ENCODE results near the gene ENOSF1. TPM values are rescaled to one million over a fixed set of nuclear protein-coding genes. Genes with fewer than 3 reads are reported as not detected.
"Not testable (repeated sequence)": the region's sequence is repeated elsewhere in the genome, so short reads cannot be mapped to it uniquely, and the experiment has no call there.

The ENOSF1 gene, protein sequence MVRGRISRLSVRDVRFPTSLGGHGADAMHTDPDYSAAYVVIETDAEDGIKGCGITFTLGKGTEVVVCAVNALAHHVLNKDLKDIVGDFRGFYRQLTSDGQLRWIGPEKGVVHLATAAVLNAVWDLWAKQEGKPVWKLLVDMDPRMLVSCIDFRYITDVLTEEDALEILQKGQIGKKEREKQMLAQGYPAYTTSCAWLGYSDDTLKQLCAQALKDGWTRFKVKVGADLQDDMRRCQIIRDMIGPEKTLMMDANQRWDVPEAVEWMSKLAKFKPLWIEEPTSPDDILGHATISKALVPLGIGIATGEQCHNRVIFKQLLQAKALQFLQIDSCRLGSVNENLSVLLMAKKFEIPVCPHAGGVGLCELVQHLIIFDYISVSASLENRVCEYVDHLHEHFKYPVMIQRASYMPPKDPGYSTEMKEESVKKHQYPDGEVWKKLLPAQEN
- 19.5 TPM for polyA plus RNA-seq (2013, experiment 1 of 2)
- 18.9 TPM for polyA plus RNA-seq (2013, experiment 2 of 2)

DNA sequence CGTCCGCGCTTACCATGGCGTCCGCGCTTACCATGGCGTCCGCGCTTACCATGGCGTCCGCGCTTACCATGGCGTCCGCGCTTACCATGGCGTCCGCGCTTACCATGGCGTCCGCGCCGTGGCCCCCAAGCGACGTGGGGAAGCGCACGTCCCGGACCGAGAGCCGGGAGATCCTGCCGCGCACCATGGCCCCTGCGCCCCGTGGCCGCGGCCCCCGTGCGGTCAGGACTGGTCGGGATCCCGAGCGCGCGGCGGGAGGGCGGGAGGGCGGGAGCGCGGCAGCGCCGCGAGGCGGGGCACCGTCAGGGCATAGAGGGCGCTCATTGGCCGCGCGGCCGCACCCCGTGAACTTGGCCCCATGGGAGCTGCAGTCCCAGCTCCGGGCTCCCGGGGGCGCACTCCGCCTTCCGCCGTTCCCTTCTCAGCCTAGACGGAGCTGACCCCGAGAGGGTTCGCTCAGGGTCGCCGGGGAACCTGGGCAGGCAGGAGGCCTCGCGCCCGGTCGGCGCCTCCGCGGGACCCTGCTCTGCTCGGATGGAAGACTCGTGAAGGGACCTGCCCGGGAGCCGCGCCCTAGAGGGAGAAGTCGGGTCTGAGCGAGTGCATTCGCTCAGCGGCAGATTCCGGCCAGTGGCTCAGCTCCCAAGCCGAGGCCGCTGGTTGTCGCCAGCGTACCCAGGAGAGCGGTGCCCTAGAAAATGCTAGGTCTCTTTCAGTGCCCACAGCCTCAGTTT, at the start of gene ENOSF1:
TSS of gene ENOSF1 (minus strand) at position 230 of the 734 bp plus-strand sequence. CDS start at position 187, 43 bp downstream.
- Histone ChIP-seq H3K27ac (ENCODE audit: low read depth, low read length) (peak within 1 kb of the TSS; percentile 67), H3K4me3 (ENCODE audit: low read length) (peak within 1 kb of the TSS; percentile 88)

GRCh38 chr18:759864-760263, 47.4 kb upstream of the ENOSF1 start:
- H3K4ac ChIP-seq (ENCODE audit: low read depth, low read length); H2BK15ac ChIP-seq (replicated peaks; ENCODE audit: low read depth); H3K4me2 ChIP-seq (ENCODE audit: low read length); H3K27ac ChIP-seq (ENCODE audit: low read depth, low read length); H3K23ac ChIP-seq (ENCODE audit: low read length); H4K5ac ChIP-seq (ENCODE audit: low read length); H3K27me3 ChIP-seq (ENCODE audit: insufficient read depth, low read length, poor library complexity); DNase-seq; H3K56ac ChIP-seq (ENCODE audit: low read length); H3K79me1 ChIP-seq (ENCODE audit: low read length); H2AK5ac ChIP-seq (ENCODE audit: low read length); H3K4me3 ChIP-seq (ENCODE audit: low read length); H3K36me3 ChIP-seq (ENCODE audit: control insufficient read depth, insufficient read depth, low read length); H3K9ac ChIP-seq (ENCODE audit: low read length); H3K79me2 ChIP-seq (ENCODE audit: control insufficient read depth, insufficient read depth, low read length); H4K8ac ChIP-seq (ENCODE audit: low read depth, low read length); H3K18ac ChIP-seq (ENCODE audit: low read length); H2BK120ac ChIP-seq (ENCODE audit: low read depth, low read length); H2BK5ac ChIP-seq (ENCODE audit: low read length); H3K4me1 ChIP-seq (ENCODE audit: control insufficient read depth, low read depth, low read length): not testable (repeated sequence)
- WGBS (ENCODE audit: extremely low coverage, insufficient coverage, low lambda C conversion rate), result no CpG with 5 or more reads among the region's 4 CpGs

More for the DNA sequence above, at the start of gene ENOSF1:
- DNase-seq, result peak; percentile 94
- H3K56ac ChIP-seq (ENCODE audit: low read length), result peak within 1 kb of the TSS; percentile 93
- no peak within 1 kb of the TSS for H2BK15ac ChIP-seq (replicated peaks; ENCODE audit: low read depth)
- no peak within 1 kb of the TSS for H3K23ac ChIP-seq (ENCODE audit: low read length)
- H3K79me2 ChIP-seq (ENCODE audit: control insufficient read depth, insufficient read depth, low read length), result peaks cover 13% of the 10 kb centered on the region
- H2AK5ac ChIP-seq (ENCODE audit: low read length), result peak within 1 kb of the TSS; percentile 72
- H2BK120ac ChIP-seq (ENCODE audit: low read depth, low read length), result no peak within 1 kb of the TSS
- H3K27me3 ChIP-seq (ENCODE audit: insufficient read depth, low read length, poor library complexity), result no peaks in the 10 kb centered on the region
- H4K8ac ChIP-seq (ENCODE audit: low read depth, low read length), result no peak within 1 kb of the TSS
- no peak within 1 kb of the TSS for H4K5ac ChIP-seq (ENCODE audit: low read length)
- peak within 1 kb of the TSS; percentile 69 for H3K18ac ChIP-seq (ENCODE audit: low read length)
- no peaks in the 10 kb centered on the region for H3K4me1 ChIP-seq (ENCODE audit: control insufficient read depth, low read depth, low read length)
- no peak within 1 kb of the TSS for H2BK5ac ChIP-seq (ENCODE audit: low read length)
- peak within 1 kb of the TSS; percentile 93 for H3K9ac ChIP-seq (ENCODE audit: low read length)
- peaks cover 11% of the 10 kb centered on the region for H3K79me1 ChIP-seq (ENCODE audit: low read length)
- WGBS (ENCODE audit: extremely low coverage, insufficient coverage, low lambda C conversion rate), result no CpG with 5 or more reads among the region's 91 CpGs
- peak within 1 kb of the TSS; percentile 99 for H3K4me2 ChIP-seq (ENCODE audit: low read length)
- no peaks in the 10 kb centered on the region for H3K36me3 ChIP-seq (ENCODE audit: control insufficient read depth, insufficient read depth, low read length)
- H3K4ac ChIP-seq (ENCODE audit: low read depth, low read length), result no peak within 1 kb of the TSS

DNA sequence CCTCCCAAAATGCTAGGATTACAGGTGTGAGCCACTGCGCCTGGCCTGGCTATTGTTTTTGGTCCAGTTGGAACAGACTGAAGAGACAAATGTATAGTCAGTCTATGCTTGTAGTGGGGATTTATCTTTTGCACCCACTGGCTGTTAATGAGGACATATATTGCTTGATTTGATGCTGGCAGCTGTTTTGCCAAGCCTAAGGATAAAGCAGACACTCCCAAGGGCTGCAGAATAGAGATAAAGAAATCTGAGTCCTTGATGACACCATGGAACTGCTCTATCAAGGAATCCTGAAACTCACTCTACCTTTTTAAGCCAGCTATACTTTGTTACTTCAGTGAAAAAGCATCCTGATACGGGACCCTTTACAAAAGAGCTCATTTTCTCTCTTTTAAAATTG, 43.1 kb upstream of the ENOSF1 start:
- H3K4me1 ChIP-seq (ENCODE audit: control insufficient read depth, low read depth, low read length), result no peaks in the 10 kb centered on the region

DNA sequence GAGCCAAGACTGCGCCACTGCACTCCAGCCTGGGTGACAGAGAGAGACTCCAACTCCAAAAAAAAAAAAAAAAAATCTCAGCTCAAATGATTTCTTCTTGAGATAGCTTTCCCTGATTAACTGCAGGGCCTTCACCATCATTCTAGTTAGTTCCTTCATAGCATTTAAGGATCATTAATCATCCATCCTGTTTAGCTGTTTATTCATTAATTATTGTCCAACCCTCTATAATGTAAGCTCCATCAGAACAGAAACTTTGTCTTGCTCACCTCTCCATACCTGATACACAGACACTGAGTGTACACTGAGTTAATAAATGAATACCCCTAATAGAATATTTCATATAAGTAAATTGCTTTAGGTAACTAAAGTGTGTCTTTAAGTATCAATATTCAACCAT, 42.2 kb upstream of the ENOSF1 start:
- Histone ChIP-seq H3K27ac (ENCODE audit: low read depth, low read length) (no peak overlapping the region), H3K79me2 (ENCODE audit: control insufficient read depth, insufficient read depth, low read length) (no peaks in the 10 kb centered on the region), H4K5ac (ENCODE audit: low read length) (no peak overlapping the region), H3K36me3 (ENCODE audit: control insufficient read depth, insufficient read depth, low read length) (no peaks in the 10 kb centered on the region), H3K9ac (ENCODE audit: low read length) (no peak overlapping the region), H3K4me1 (ENCODE audit: control insufficient read depth, low read depth, low read length) (no peaks in the 10 kb centered on the region), H4K8ac (ENCODE audit: low read depth, low read length) (no peak overlapping the region), H3K27me3 (ENCODE audit: insufficient read depth, low read length, poor library complexity) (no peaks in the 10 kb centered on the region), H3K23ac (ENCODE audit: low read length) (no peak overlapping the region), H2BK5ac (ENCODE audit: low read length) (no peak overlapping the region), H2AK5ac (ENCODE audit: low read length) (no peak overlapping the region), H3K4ac (ENCODE audit: low read depth, low read length) (no peak overlapping the region), H3K18ac (ENCODE audit: low read length) (no peak overlapping the region), H3K4me3 (ENCODE audit: low read length) (no peak overlapping the region), H3K4me2 (ENCODE audit: low read length) (no peak overlapping the region), H3K79me1 (ENCODE audit: low read length) (peaks cover 2% of the 10 kb centered on the region), H3K56ac (ENCODE audit: low read length) (no peak overlapping the region), H2BK120ac (ENCODE audit: low read depth, low read length) (no peak overlapping the region), H2BK15ac (replicated peaks; ENCODE audit: low read depth) (no peak overlapping the region)
- WGBS (ENCODE audit: extremely low coverage, insufficient coverage, low lambda C conversion rate), result no CpG with 5 or more reads among the region's 1 CpG
- no peak for DNase-seq

More for the DNA sequence above, 43.1 kb upstream of the ENOSF1 start:
- no peak overlapping the region for H3K4me3 ChIP-seq (ENCODE audit: low read length)
- H3K27ac ChIP-seq (ENCODE audit: low read depth, low read length), result no peak overlapping the region
- DNase-seq, result no peak
- H3K4me2 ChIP-seq (ENCODE audit: low read length), result no peak overlapping the region
- H3K23ac ChIP-seq (ENCODE audit: low read length), result no peak overlapping the region
- no peak overlapping the region for H3K18ac ChIP-seq (ENCODE audit: low read length)
- H2AK5ac ChIP-seq (ENCODE audit: low read length), result no peak overlapping the region
- no peak overlapping the region for H2BK120ac ChIP-seq (ENCODE audit: low read depth, low read length)
- no peak overlapping the region for H3K56ac ChIP-seq (ENCODE audit: low read length)
- no peaks in the 10 kb centered on the region for H3K36me3 ChIP-seq (ENCODE audit: control insufficient read depth, insufficient read depth, low read length)
- no peak overlapping the region for H4K8ac ChIP-seq (ENCODE audit: low read depth, low read length)
- no peak overlapping the region for H4K5ac ChIP-seq (ENCODE audit: low read length)
- H3K79me1 ChIP-seq (ENCODE audit: low read length), result peaks cover 2% of the 10 kb centered on the region
- peaks cover 2% of the 10 kb centered on the region for H3K79me2 ChIP-seq (ENCODE audit: control insufficient read depth, insufficient read depth, low read length)
- no peak overlapping the region for H2BK5ac ChIP-seq (ENCODE audit: low read length)
- no peak overlapping the region for H3K9ac ChIP-seq (ENCODE audit: low read length)
- no peak overlapping the region for H3K4ac ChIP-seq (ENCODE audit: low read depth, low read length)
- WGBS (ENCODE audit: extremely low coverage, insufficient coverage, low lambda C conversion rate), result no CpG with 5 or more reads among the region's 2 CpGs
- H2BK15ac ChIP-seq (replicated peaks; ENCODE audit: low read depth), result no peak overlapping the region
- no peaks in the 10 kb centered on the region for H3K27me3 ChIP-seq (ENCODE audit: insufficient read depth, low read length, poor library complexity)

DNA sequence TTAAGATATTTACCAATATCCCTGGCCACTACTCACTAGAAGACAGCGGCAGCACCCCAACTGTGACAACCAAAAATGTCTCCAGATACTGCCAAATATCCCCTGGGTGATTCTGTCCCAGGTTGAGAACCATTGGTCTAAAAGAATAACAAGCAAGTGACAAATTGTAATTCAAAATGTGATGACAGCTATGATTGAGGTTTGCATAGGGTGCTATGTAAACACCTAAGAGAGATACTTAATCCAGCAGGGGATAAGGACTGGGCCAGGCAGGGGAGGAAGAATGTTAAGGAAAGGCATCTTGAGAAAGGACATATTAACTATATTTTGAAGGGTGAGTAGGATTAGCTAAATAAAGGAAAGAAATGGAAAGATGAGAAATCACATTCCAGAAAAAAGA, 38.0 kb upstream of the ENOSF1 start:
- no CpG with 5 or more reads among the region's 1 CpG for WGBS (ENCODE audit: extremely low coverage, insufficient coverage, low lambda C conversion rate)
- Histone ChIP-seq H3K4me3 (ENCODE audit: low read length) (no peak overlapping the region), H3K79me1 (ENCODE audit: low read length) (no peaks in the 10 kb centered on the region), H3K18ac (ENCODE audit: low read length) (no peak overlapping the region), H2BK5ac (ENCODE audit: low read length) (no peak overlapping the region), H3K4me2 (ENCODE audit: low read length) (no peak overlapping the region), H3K27ac (ENCODE audit: low read depth, low read length) (no peak overlapping the region), H3K4me1 (ENCODE audit: control insufficient read depth, low read depth, low read length) (no peaks in the 10 kb centered on the region), H2AK5ac (ENCODE audit: low read length) (no peak overlapping the region), H3K79me2 (ENCODE audit: control insufficient read depth, insufficient read depth, low read length) (no peaks in the 10 kb centered on the region), H3K4ac (ENCODE audit: low read depth, low read length) (no peak overlapping the region), H3K23ac (ENCODE audit: low read length) (no peak overlapping the region), H2BK120ac (ENCODE audit: low read depth, low read length) (no peak overlapping the region), H4K5ac (ENCODE audit: low read length) (no peak overlapping the region), H3K27me3 (ENCODE audit: insufficient read depth, low read length, poor library complexity) (no peaks in the 10 kb centered on the region), H3K36me3 (ENCODE audit: control insufficient read depth, insufficient read depth, low read length) (no peaks in the 10 kb centered on the region), H4K8ac (ENCODE audit: low read depth, low read length) (no peak overlapping the region), H2BK15ac (replicated peaks; ENCODE audit: low read depth) (no peak overlapping the region), H3K9ac (ENCODE audit: low read length) (no peak overlapping the region), H3K56ac (ENCODE audit: low read length) (no peak overlapping the region)
- no peak for DNase-seq
